Gastrocnemius medialis (tissue), 4 donors: ENCODE data around the gene KRT82.
"Not testable (repeated sequence)": the region's sequence is repeated elsewhere in the genome, so short reads cannot be mapped to it uniquely, and the experiment has no call there.

Experiments used
- POLR2A ChIP-seq, 2 donors: fragments of 450-650 bp; IDR thresholded peaks; one replicate each; pipeline ENCODE4 v1.6.1; 2017; ENCODE audit warnings: antibody characterized with exemption in 2 of 2, mild to moderate bottlenecking in 2 of 2, moderate library complexity in 2 of 2
- TF ChIP-seq, protein P1 (sequence below), 5 experiments: fragments of 450-650 bp in 3 of 5; fragments of 200-600 bp in 2 of 5; sonication (generic) in 2 of 5; IDR thresholded peaks in 4 of 5; conservative IDR thresholded peaks in 1 of 5; 1 replicate in 4 of 5; 2 replicates in 1 of 5; pipeline ENCODE4 v1.5.1; 2016 to 2019; ENCODE audit warnings: antibody characterized with exemption in 5 of 5, mild to moderate bottlenecking in 3 of 5, moderate library complexity in 3 of 5

DNA sequence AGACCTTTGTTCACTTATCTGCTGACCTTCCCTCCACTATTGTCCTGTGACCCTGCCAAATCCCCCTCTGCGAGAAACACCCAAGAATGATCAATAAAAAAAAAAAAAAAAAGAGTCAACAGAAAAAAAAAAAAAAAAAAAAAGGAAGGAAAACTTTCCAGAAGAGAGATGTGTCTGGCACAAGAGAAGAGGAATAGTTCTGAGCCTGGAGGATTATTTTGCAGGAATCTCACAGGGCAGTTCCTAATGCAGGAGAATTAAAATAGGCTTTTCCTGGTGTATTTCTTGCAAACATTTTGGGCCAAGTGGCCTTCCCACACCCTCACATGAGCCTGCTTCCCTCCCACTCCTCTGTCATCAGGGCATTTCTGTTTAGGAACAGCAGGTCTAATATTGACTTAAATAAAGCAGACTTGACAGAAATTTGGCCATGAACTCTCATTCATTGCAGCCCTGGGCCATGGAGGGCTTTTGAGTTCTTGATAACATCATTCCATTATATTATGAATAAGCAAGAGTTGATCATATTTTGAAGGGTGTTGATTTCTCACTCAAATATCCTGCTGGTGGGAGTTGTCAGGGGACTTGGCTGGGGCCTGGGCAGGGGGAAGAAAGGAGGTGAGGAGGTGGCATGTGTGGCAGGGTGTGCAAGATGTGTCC lies 4.6 kb upstream of the KRT82 start:
- TF ChIP-seq POLR2A (IDR thresholded peaks at IDR 0.05), result not testable (repeated sequence)
- TF ChIP-seq, protein P1, sequence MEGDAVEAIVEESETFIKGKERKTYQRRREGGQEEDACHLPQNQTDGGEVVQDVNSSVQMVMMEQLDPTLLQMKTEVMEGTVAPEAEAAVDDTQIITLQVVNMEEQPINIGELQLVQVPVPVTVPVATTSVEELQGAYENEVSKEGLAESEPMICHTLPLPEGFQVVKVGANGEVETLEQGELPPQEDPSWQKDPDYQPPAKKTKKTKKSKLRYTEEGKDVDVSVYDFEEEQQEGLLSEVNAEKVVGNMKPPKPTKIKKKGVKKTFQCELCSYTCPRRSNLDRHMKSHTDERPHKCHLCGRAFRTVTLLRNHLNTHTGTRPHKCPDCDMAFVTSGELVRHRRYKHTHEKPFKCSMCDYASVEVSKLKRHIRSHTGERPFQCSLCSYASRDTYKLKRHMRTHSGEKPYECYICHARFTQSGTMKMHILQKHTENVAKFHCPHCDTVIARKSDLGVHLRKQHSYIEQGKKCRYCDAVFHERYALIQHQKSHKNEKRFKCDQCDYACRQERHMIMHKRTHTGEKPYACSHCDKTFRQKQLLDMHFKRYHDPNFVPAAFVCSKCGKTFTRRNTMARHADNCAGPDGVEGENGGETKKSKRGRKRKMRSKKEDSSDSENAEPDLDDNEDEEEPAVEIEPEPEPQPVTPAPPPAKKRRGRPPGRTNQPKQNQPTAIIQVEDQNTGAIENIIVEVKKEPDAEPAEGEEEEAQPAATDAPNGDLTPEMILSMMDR (IDR thresholded peaks at IDR 0.05 in 4 of 5, conservative IDR thresholded peaks at IDR 0.05 in 1 of 5), result not testable (repeated sequence)
